ENCODE results near the gene CNTROB. TPM values are rescaled to one million over a fixed set of nuclear protein-coding genes. Genes with fewer than 3 reads are reported as not detected.
A peak's percentile ranks its signal among the peaks of the same experiment; 100 is the strongest.

CNTROB gene
- total RNA-seq, 2 experiments from 2014 or later = 55.4 to 72.3 TPM

DNA sequence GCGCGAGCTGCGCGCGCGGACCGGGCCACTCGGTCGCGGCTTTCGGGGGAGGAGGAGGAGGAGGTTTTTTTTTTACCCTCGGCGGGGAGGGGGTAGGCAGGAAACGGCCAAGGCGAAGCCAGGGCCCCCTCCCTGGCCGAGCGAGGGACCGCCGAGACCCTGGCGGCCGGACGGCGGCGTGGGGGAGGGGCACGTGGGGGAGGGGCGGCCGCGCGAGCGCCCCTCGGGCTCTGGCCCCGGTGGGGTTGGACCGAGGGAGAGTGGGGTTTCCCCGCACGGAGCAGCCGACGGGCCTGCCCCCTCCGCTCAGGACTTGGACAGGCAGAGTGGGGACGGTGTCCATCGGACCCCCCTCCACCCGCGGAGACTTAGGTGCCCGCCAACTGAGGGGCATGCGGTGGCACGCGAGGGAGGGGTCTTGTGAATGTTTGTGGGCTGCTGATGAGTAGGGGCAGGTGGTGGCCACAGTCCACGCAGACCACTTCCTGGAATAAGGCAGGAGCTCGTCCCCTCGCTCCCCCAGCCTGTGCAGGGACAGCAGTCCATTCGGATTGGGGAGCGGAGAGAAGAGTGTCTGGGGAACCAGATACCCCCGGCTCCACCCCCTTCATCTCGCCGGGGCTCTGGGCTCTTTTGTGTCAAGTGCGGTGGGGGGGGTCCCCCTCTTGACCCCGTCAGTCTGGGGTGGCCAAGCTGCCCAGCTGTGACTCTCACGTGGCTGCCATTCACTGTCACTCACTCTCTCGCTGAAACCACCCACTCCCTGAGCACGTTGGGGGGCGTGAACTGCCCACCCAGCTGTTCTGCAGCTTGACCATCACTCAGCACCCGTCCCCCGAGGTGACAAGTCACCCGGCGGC, 46.4 kb upstream of the CNTROB start:
- ChIA-PET POLR2A (interaction anchor here (0.9 to 1.3 kb wide), 3 partner anchors 26 to 234 kb away, joined by 3 to 5 read pairs (median 3); no protein-coding TSS in a partner anchor), CTCF (ENCODE audit: unreplicated experiment) (no interaction called here)
- Histone ChIP-seq H3K79me2 (ENCODE audit: insufficient read depth, low read depth, low read length) (peaks cover 61% of the 10 kb centered on the region), H3K4me2 (ENCODE audit: low read length) (peak overlapping the region; percentile 97), H3K4me1 (ENCODE audit: insufficient read depth, low read length, poor library complexity, severe bottlenecking) (peaks cover 48% of the 10 kb centered on the region), H3K9me2 (ENCODE audit: insufficient read depth, low read length) (no peaks in the 10 kb centered on the region), H2AFZ (ENCODE audit: low read length) (peak overlapping the region; percentile 21), H3K9me3 (ENCODE audit: low read length) (no peaks in the 10 kb centered on the region), H3K27ac (ENCODE audit: low read depth, low read length, poor library complexity, severe bottlenecking) (peak overlapping the region; percentile 90), H3K36me3 (ENCODE audit: insufficient read depth, low read length) (peaks cover 34% of the 10 kb centered on the region), H4K20me1 (ENCODE audit: insufficient read depth, low read length) (0 out of 2 replicates have a peak, but pooled peaks cover 5% of the 10 kb centered on the region), H3K4me3 (ENCODE audit: low read depth, low read length, poor library complexity, severe bottlenecking) (peak overlapping the region; percentile 95)
- peak; percentile 68 for DNase-seq (ENCODE audit: low spot score)
- no peak for TF ChIP-seq EZH2phosphoT487 (IDR thresholded peaks at IDR 0.05; ENCODE audit: borderline replicate concordance, low read depth, low read length)
- TF ChIP-seq, protein P1, sequence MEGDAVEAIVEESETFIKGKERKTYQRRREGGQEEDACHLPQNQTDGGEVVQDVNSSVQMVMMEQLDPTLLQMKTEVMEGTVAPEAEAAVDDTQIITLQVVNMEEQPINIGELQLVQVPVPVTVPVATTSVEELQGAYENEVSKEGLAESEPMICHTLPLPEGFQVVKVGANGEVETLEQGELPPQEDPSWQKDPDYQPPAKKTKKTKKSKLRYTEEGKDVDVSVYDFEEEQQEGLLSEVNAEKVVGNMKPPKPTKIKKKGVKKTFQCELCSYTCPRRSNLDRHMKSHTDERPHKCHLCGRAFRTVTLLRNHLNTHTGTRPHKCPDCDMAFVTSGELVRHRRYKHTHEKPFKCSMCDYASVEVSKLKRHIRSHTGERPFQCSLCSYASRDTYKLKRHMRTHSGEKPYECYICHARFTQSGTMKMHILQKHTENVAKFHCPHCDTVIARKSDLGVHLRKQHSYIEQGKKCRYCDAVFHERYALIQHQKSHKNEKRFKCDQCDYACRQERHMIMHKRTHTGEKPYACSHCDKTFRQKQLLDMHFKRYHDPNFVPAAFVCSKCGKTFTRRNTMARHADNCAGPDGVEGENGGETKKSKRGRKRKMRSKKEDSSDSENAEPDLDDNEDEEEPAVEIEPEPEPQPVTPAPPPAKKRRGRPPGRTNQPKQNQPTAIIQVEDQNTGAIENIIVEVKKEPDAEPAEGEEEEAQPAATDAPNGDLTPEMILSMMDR (conservative IDR thresholded peaks at IDR 0.05; ENCODE audit: low read length) = no peak
- BruUV-seq (replicated peaks) = no TSS peak
- intact Hi-C loops (cut with micrococcal nuclease; ENCODE audit: unreplicated experiment) = loop anchor here (1.0 to 5.0 kb wide), 3 partner anchors 27 to 232 kb away; partner anchors contain the start of gene ALOXE3

GRCh38 chr17:7886227-7887037, 45.6 kb upstream of the CNTROB start:
- Histone ChIP-seq H4K20me1 (ENCODE audit: insufficient read depth, low read length) (0 out of 2 replicates have a peak, but pooled peaks cover 5% of the 10 kb centered on the region), H2AFZ (ENCODE audit: low read length) (peak overlapping the region; percentile 24; the same call in 1 of the 2 replicates), H3K36me3 (ENCODE audit: insufficient read depth, low read length) (peaks cover 34% of the 10 kb centered on the region), H3K9me3 (ENCODE audit: low read length) (no peaks in the 10 kb centered on the region), H3K4me2 (ENCODE audit: low read length) (peak overlapping the region; percentile 97), H3K79me2 (ENCODE audit: insufficient read depth, low read depth, low read length) (peaks cover 61% of the 10 kb centered on the region), H3K9me2 (ENCODE audit: insufficient read depth, low read length) (no peaks in the 10 kb centered on the region), H3K4me3 (ENCODE audit: low read depth, low read length, poor library complexity, severe bottlenecking) (peak overlapping the region; percentile 95), H3K4me1 (ENCODE audit: insufficient read depth, low read length, poor library complexity, severe bottlenecking) (peaks cover 40% of the 10 kb centered on the region), H3K27ac (ENCODE audit: low read depth, low read length, poor library complexity, severe bottlenecking) (peak overlapping the region; percentile 90)
- TF ChIP-seq EZH2phosphoT487 (IDR thresholded peaks at IDR 0.05; ENCODE audit: borderline replicate concordance, low read depth, low read length) = no peak
- TF ChIP-seq, protein P1 (conservative IDR thresholded peaks at IDR 0.05; ENCODE audit: low read length) = peak; percentile 47; the same call in 1 of the 2 replicates
- ChIA-PET CTCF (ENCODE audit: unreplicated experiment) (no interaction called here), POLR2A (interaction anchor here (0.9 to 1.1 kb wide), 2 partner anchors 53 to 233 kb away, joined by 3 to 5 read pairs; no protein-coding TSS in a partner anchor)
- DNase-seq (ENCODE audit: low spot score) = peak; percentile 47
- BruUV-seq (replicated peaks) = no TSS peak
- intact Hi-C loops (cut with micrococcal nuclease; ENCODE audit: unreplicated experiment) = loop anchor here (1.0 to 5.0 kb wide), 5 partner anchors 24 to 231 kb away; partner anchors contain the start of genes ALOXE3 and NAA38
